HFFc6 (cell line): Measurements from ENCODE around the gene SCN4A. TPM values are rescaled to one million over a fixed set of nuclear protein-coding genes. Genes with fewer than 3 reads are reported as not detected.

Source experiments
- DNase-seq: peaks from one replicate; pipeline ENCODE4 v3.0.0-alpha.2; 2018
- H3K27ac Mint-ChIP-seq: 2 replicates; pipeline ENCODE4 v1.8.0; 2020; ENCODE audit warnings: mild to moderate bottlenecking, mixed read lengths
- H3K27me3 Mint-ChIP-seq: 2 replicates; pipeline ENCODE4 v1.8.0; 2021; ENCODE audit warnings: mild to moderate bottlenecking, moderate library complexity, mixed read lengths; ENCODE audit not compliant: insufficient read depth
- H3K36me3 Mint-ChIP-seq: 2 replicates; pipeline ENCODE4 v1.8.0; 2021; ENCODE audit warnings: low read depth, mixed read lengths
- H3K4me1 Mint-ChIP-seq: 2 replicates; pipeline ENCODE4 v1.8.0; 2020; ENCODE audit warnings: low read depth, mixed read lengths
- H3K4me3 Mint-ChIP-seq: 2 replicates; pipeline ENCODE4 v1.8.0; 2020; ENCODE audit warnings: mild to moderate bottlenecking, moderate library complexity, mixed read lengths
- H3K9me3 Mint-ChIP-seq: 2 replicates; pipeline ENCODE4 v1.8.0; 2020; ENCODE audit warnings: mild to moderate bottlenecking, mixed read lengths
- CTCF ChIP-seq: fragments of 200-600 bp; sonication (generic); IDR thresholded peaks from 2 replicates; pipeline ENCODE4 v1.5.0; 2021; ENCODE audit warnings: antibody characterized with exemption, mild to moderate bottlenecking
- total RNA-seq, 6 experiments: library from RNA; stranded (reverse); fragmentation: NEBNext Ultra II Directional; extraction: Animal tissue kit (Norgen Biotek cat#: 25700); gene quantifications; 2 replicates in 1 of 6; 3 replicates in 5 of 6; pipeline ENCODE4 v1.2.3, GENCODE V29; 2021

The SCN4A gene
- total RNA-seq, 6 experiments from 2014 or later = not detected

GRCh38 chr17:63998721-63999679 lies 26.3 kb upstream of the SCN4A start:
- no peak overlapping the region for H3K27ac Mint-ChIP-seq
- H3K27me3 Mint-ChIP-seq = peaks cover 38% of the 10 kb centered on the region
- no peaks in the 10 kb centered on the region for H3K9me3 Mint-ChIP-seq
- DNase-seq = no peak
- no peaks in the 10 kb centered on the region for H3K4me1 Mint-ChIP-seq
- no peak for TF ChIP-seq CTCF
- H3K36me3 Mint-ChIP-seq = no peaks in the 10 kb centered on the region
- peak overlapping the region; percentile 39 for H3K4me3 Mint-ChIP-seq

GRCh38 chr17:63998050-63998720 lies 25.5 kb upstream of the SCN4A start, which contains the start of gene PRR29:
TSS of gene PRR29 (plus strand) at chr17:63998351. CDS start at chr17:63998365, 14 bp downstream.
- Mint-ChIP-seq H3K4me3 (peak within 1 kb of the TSS; percentile 75), H3K9me3 (no peaks in the 10 kb centered on the region), H3K27ac (no peak within 1 kb of the TSS), H3K27me3 (peaks cover 38% of the 10 kb centered on the region), H3K4me1 (no peaks in the 10 kb centered on the region), H3K36me3 (no peaks in the 10 kb centered on the region)
- TF ChIP-seq CTCF = no peak
- DNase-seq = peak; percentile 13

- H3K27me3 Mint-ChIP-seq = peaks cover 41% of the 10 kb centered on the region
- no peaks in the 10 kb centered on the region for H3K36me3 Mint-ChIP-seq
- H3K4me1 Mint-ChIP-seq = no peaks in the 10 kb centered on the region
- no peak overlapping the region for H3K27ac Mint-ChIP-seq
- no peaks in the 10 kb centered on the region for H3K9me3 Mint-ChIP-seq
- peak overlapping the region; percentile 75; the same call in 1 of the 2 replicates for H3K4me3 Mint-ChIP-seq
- no peak for TF ChIP-seq CTCF
- no peak for DNase-seq
Measured at GRCh38 chr17:63997341-63998048, 24.8 kb upstream of the SCN4A start.

- no peak overlapping the region for H3K27ac Mint-ChIP-seq
- H3K27me3 Mint-ChIP-seq = peaks cover 49% of the 10 kb centered on the region
- no peak for TF ChIP-seq CTCF
- no peaks in the 10 kb centered on the region for H3K36me3 Mint-ChIP-seq
- no peak for DNase-seq
- H3K4me1 Mint-ChIP-seq = no peaks in the 10 kb centered on the region
- H3K4me3 Mint-ChIP-seq = no peak overlapping the region
- H3K9me3 Mint-ChIP-seq = no peaks in the 10 kb centered on the region
Measured at GRCh38 chr17:63996430-63997182, 23.9 kb upstream of the SCN4A start.

GRCh38 chr17:63995626-63996025 lies 22.9 kb upstream of the SCN4A start:
- no peak for DNase-seq
- H3K4me3 Mint-ChIP-seq = no peak overlapping the region
- peaks cover 54% of the 10 kb centered on the region for H3K27me3 Mint-ChIP-seq
- TF ChIP-seq CTCF = no peak
- no peaks in the 10 kb centered on the region for H3K36me3 Mint-ChIP-seq
- no peak overlapping the region for H3K27ac Mint-ChIP-seq
- no peaks in the 10 kb centered on the region for H3K4me1 Mint-ChIP-seq
- H3K9me3 Mint-ChIP-seq = no peaks in the 10 kb centered on the region
